Hepatocyte (in vitro differentiated cells): Measurements from ENCODE around the gene TBC1D7.

Source experiments
- EZH2 ChIP-seq: fragments of 200-600 bp; sonication (generic); IDR thresholded peaks from 2 replicates; pipeline ENCODE4 v1.6.1; 2016; ENCODE audit warnings: antibody characterized with exemption, mild to moderate bottlenecking, borderline replicate concordance
- TF ChIP-seq, protein P1 (sequence below): fragments of 200-600 bp; sonication (generic); IDR thresholded peaks from 2 replicates; pipeline ENCODE4 v1.5.1; 2016; ENCODE audit warnings: antibody characterized with exemption, mild to moderate bottlenecking; ENCODE audit not compliant: poor library complexity

- TF ChIP-seq, protein P1, sequence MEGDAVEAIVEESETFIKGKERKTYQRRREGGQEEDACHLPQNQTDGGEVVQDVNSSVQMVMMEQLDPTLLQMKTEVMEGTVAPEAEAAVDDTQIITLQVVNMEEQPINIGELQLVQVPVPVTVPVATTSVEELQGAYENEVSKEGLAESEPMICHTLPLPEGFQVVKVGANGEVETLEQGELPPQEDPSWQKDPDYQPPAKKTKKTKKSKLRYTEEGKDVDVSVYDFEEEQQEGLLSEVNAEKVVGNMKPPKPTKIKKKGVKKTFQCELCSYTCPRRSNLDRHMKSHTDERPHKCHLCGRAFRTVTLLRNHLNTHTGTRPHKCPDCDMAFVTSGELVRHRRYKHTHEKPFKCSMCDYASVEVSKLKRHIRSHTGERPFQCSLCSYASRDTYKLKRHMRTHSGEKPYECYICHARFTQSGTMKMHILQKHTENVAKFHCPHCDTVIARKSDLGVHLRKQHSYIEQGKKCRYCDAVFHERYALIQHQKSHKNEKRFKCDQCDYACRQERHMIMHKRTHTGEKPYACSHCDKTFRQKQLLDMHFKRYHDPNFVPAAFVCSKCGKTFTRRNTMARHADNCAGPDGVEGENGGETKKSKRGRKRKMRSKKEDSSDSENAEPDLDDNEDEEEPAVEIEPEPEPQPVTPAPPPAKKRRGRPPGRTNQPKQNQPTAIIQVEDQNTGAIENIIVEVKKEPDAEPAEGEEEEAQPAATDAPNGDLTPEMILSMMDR = no peak
- TF ChIP-seq EZH2 = no peak
These were observed 45.1 kb upstream of the TBC1D7 start for GRCh38 chr6:13373488-13373886.
